HG02759 (cell line): ENCODE data around the gene NUP210L.
A peak's percentile ranks its signal among the peaks of the same experiment; 100 is the strongest.

ENCODE experiments used
- ATAC-seq: cut with Tn5 transposase; IDR thresholded peaks from one replicate; pipeline ENCODE4 v1.9.1; 2021; ENCODE audit warnings: mild to moderate bottlenecking, moderate library complexity; ENCODE audit not compliant: unreplicated experiment

NUP210L gene

GRCh38 chr1:153968000-153968363 is 186.9 kb downstream of the NUP210L start:
- ATAC-seq: no peak

GRCh38 chr1:153967107-153967999 is 187.5 kb downstream of the NUP210L start, which contains the start of gene CREB3L4:
CREB3L4 (plus strand) TSS chr1:153967902; CDS start chr1:153968526, 624 bp downstream.
- ATAC-seq: peak; percentile 73

GRCh38 chr1:153963850-153964331 is 191.0 kb downstream of the NUP210L start:
- peak; percentile 2 for ATAC-seq

- peak; percentile 44 for ATAC-seq
Observed at GRCh38 chr1:153963030-153963849, 191.6 kb downstream of the NUP210L start, which contains the start of gene SLC39A1. SLC39A1 (minus strand) TSS chr1:153963537; CDS start chr1:153962715, 822 bp downstream.

GRCh38 chr1:153962088-153963029 is 192.5 kb downstream of the NUP210L start:
- ATAC-seq: no peak

GRCh38 chr1:153961421-153961820 is 193.5 kb downstream of the NUP210L start:
- ATAC-seq: no peak

- ATAC-seq: no peak
Observed at GRCh38 chr1:153960206-153960605, 194.7 kb downstream of the NUP210L start.

GRCh38 chr1:153959454-153959853 is 195.4 kb downstream of the NUP210L start:
- ATAC-seq: no peak

- no peak for ATAC-seq
Observed at GRCh38 chr1:153958961-153959260, 196.0 kb downstream of the NUP210L start.

GRCh38 chr1:153958111-153958960 is 196.5 kb downstream of the NUP210L start, which contains the start of gene CRTC2:
CRTC2 (minus strand) TSS chr1:153958612; CDS start chr1:153958497, 115 bp downstream.
- ATAC-seq: peak; percentile 80

- peak; percentile 12 for ATAC-seq
Observed at GRCh38 chr1:153957744-153958110, 197.1 kb downstream of the NUP210L start.

GRCh38 chr1:153956997-153957715 is 197.7 kb downstream of the NUP210L start:
- ATAC-seq: no peak

- ATAC-seq: no peak
Observed at GRCh38 chr1:153954826-153955225, 200.0 kb downstream of the NUP210L start.

- ATAC-seq: no peak
Observed at GRCh38 chr1:153953859-153954365, 201.0 kb downstream of the NUP210L start.

GRCh38 chr1:153951801-153952200 is 203.1 kb downstream of the NUP210L start:
- ATAC-seq: no peak

GRCh38 chr1:153951183-153951582 is 203.7 kb downstream of the NUP210L start:
- ATAC-seq: no peak

GRCh38 chr1:153946622-153947241 is 208.1 kb downstream of the NUP210L start, which contains the start of gene DENND4B:
DENND4B (minus strand) TSS chr1:153946718; CDS start chr1:153944374, 2,344 bp downstream.
- peak; percentile 73 for ATAC-seq
